Endothelial cell of hepatic sinusoid (primary cell): Measurements from ENCODE around the gene CHST15.
"Not testable (repeated sequence)": the region's sequence is repeated elsewhere in the genome, so short reads cannot be mapped to it uniquely, and the experiment has no call there.

Source experiments
- in situ Hi-C: cut with HindIII; loops from 2 replicates; pipeline ENCODE4 v1.10.0; 2017; ENCODE audit warnings: low sequenced_read_pairs

Gene CHST15

GRCh38 chr10:124099604-124100003 is 6.2 kb upstream of the CHST15 start:
- in situ Hi-C loops: no loop called here

DNA sequence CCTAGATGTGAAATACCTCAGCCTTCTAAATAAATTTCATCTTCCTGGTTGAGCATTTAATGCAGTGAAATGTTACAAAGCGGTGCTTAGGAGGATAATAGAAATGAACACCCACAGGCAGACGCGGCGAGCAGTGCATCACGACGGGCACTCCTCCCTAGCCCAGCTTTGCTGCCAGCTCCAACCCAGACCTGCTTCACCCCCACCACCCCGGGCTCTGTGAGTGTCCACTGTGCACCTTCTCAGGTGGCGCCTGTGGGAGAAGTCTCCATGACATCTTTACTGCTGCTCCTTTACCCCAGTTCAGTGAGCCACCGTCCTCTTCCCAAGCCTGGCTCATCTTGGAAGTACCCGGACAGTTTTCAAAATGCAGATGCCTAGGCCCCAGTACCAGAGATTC is 5.2 kb upstream of the CHST15 start:
- in situ Hi-C loops: no loop called here

- in situ Hi-C loops: no loop called here
Measured at GRCh38 chr10:124097883-124098282, 4.5 kb upstream of the CHST15 start.

DNA sequence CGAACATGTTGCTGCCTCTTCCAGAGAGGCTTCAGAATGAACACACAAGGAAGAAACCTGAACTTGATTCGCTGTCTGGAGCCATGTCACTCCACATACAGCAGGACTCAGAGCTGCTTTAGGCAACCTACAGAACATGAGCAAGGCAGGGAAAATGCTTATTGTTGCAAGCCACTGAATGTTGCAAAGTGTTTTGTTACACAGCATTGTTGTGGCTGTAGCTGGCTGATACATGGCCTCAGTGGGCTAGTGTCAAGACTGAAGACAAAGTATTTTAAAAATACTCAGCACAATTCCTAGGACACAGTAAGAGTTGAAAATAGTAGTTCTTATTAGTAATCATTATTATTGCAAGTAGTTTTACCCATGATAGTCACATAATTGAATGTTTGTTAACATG is 3.1 kb upstream of the CHST15 start:
- in situ Hi-C loops: no loop called here

GRCh38 chr10:124095801-124096200 is 2.4 kb upstream of the CHST15 start:
- in situ Hi-C loops: not testable (repeated sequence)

- in situ Hi-C loops: no loop called here
Measured at GRCh38 chr10:124095096-124095495, 1.7 kb upstream of the CHST15 start.

GRCh38 chr10:124094419-124094785 is 1.0 kb upstream of the CHST15 start:
- in situ Hi-C loops: no loop called here

GRCh38 chr10:124093774-124094418 is 498 bp upstream of the CHST15 start:
- in situ Hi-C loops: not testable (repeated sequence)

DNA sequence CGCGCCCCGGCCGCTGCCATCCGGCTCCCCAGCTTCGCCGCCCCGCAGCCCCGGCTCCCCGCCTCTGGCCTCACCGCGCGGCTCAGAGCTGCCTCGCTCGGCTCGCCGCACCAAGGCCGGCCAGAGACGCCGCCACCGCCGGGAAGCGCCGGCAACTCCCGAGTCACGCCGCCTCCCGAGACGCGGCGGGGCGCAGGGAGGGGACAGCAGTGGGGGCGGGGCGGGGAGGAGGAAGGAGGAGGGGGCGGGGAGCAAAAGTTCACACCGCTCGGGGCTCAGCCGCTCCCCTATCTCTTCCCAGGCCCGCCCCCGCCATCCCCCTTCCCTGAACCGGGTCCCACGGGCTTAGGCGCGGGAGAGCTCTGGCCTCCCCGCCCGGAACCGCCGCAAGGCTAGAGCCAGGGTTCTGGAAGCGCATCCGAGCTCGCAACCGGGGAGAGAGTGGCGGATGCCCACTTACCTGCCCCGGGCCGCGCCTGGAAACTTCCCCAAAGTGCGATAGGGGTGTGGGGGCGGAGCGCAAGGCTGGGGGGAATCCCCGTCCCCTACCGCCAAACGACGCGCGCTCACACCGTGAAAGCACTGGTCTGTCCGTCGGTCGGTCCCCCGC is 1.0 kb downstream of the CHST15 start:
- in situ Hi-C loops: no loop called here

GRCh38 chr10:124091646-124092249 is 1.6 kb downstream of the CHST15 start:
- in situ Hi-C loops: no loop called here

GRCh38 chr10:124090601-124091209 is 2.7 kb downstream of the CHST15 start:
- in situ Hi-C loops: no loop called here

- in situ Hi-C loops: no loop called here
Measured at GRCh38 chr10:124089859-124090258, 3.5 kb downstream of the CHST15 start.

DNA sequence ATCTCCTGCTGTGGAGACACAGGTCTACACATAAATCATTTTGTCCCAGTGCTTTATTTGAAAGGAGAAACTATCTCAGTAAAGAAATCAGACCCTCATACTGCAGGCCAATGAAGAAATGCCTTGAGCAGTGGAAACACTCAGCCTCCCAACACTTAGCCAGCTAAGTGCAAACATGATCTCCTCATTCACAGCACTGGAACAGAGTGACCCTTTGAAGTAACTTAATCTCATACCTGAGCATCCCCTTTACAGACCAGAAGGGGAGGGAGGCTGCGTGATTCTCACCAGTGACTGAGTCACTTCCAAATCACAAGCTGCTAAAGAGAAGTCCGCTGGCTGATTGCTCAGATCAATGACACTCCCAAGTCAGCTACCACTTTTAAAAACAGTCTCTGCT is 4.5 kb downstream of the CHST15 start:
- in situ Hi-C loops: no loop called here

DNA sequence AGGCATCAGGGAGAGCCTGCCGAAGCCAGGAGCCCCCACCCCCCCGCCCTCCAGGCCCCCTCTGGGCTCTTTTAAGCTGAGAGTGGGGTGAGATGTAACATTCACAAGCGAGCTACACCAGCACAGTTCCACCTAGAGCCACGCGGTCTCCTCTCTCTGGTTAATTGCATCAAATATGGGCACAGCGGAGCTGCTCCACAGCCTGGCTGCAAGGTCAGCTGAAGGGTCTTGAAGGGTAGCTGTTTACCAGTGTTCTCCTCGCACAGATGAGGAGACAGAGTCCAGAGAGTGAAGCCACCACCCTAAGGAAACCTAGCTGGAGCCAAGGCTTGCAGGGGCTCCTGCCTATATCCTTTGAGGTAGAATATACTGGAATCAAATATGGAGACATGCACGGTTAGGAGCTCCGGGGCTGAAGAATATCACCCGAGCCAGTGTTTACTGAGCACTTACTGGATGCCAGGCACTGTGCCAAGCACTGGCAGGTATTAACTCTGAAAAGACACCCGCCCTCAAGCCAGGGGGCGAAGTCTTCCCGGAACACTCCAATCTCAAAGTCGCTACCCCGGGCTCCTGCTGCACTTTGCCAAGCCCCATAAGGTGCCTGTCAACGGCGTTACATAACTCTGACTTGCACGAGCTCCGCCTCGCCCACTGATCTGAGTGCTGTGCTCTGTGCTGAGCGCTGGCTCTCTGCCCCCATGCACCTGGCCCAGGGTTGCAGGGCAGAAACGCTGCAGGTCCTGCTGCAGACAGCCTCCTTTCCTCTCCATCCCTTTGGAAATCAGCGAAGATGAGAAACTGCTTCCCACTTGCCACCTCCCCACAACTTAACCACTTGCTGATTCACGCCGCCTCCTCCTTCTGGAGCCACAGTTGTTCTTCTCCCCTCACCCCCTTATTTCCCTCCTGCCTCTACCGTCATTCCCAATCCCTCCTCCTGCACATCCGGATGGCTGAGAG is 5.4 kb downstream of the CHST15 start:
- in situ Hi-C loops: no loop called here

GRCh38 chr10:124086787-124087671 is 6.4 kb downstream of the CHST15 start:
- in situ Hi-C loops: no loop called here

DNA sequence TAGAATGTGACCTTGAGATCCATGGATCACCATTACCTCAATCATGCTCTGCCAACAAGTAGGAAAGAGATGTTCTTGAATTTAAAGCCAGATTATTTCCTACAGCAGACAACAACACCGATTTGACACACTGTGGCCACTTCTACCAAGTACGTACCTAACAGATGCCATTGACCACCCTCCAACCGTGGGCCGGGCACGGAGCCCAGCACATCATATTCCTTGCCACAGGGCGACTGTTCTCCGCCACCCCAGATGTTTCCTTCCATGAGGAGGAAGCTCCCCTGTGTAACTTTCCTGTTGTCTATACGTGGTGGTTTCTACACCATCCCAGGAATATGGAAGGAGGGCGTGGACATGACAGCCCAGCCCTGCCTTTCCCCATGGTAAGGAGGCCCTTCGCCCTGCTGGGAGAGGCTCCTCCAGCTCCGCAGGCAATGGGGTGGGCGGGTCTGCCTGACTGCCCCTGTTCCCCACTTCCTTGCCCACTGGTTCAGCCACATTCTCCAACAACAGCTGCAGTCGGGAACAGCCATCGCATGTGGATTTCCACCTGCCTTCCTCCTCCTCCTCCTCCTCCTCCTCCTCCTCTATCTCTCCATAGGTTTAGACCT is 7.2 kb downstream of the CHST15 start:
- in situ Hi-C loops: no loop called here

DNA sequence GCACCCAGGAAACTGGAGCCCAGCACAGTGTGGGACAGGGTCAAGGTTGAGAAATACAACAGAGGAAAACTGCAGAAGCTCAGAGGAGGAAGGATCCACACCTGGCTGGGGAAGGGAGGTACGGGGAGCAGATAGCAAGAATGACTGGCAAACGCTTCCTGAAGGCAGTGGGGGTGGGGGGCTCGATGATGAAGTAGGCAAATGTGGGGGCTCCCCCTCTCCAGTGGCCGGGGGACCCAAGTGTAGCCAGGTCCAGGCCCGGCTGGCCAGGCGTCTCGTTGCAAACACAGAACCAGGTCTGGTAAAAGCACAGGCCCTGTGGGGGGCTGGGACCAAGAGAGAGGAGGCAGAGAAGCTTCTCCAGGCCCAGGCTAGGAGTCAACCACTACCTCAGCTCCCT is 7.7 kb downstream of the CHST15 start:
- in situ Hi-C loops: no loop called here

- in situ Hi-C loops: loop anchor here (5.0 kb wide), 1 partner anchor 87 kb away; no protein-coding TSS in a partner anchor
Measured at GRCh38 chr10:124084708-124085107, 8.7 kb downstream of the CHST15 start.

DNA sequence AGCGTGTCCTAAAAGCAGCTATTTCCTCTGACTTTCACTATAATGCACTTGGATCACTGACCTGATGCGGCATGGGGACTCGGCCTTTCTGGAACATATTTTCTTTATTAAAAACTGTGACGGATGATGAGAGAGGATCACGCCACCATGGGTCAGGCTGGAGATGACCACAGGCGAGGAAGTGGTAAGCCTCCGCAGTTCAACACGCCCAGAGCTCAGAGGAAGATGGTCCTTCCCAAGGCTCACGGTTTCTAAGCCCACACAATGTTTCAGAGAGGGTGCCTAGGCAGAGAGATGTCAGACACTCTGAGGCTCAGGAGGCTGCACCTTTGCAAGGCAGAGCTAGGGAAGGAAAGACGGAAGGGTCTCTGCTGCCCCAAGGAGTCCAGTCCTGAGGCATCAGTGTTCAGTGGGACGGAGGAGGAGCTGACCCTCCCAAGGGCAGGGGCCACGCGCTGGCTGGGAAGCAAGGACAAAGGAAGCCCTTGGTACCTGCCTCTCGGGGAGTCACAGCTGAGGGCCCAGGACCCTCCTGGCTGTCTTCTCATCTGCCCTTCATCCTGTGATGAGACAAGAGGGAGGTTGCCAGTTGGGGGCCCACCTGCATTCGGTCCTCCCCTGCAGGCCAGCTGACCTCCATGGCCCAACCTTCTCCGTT is 9.5 kb downstream of the CHST15 start:
- in situ Hi-C loops: loop anchor here (5.0 kb wide), 1 partner anchor 87 kb away; no protein-coding TSS in a partner anchor
